ENCODE results near the gene MAP1S. TPM values are rescaled to one million over a fixed set of nuclear protein-coding genes. Genes with fewer than 3 reads are reported as not detected.

Gene MAP1S
- total and polyA plus RNA-seq, 2 of the 4 experiments (the other 2 are of a cell fraction) = 6.1 to 48.6 TPM

DNA sequence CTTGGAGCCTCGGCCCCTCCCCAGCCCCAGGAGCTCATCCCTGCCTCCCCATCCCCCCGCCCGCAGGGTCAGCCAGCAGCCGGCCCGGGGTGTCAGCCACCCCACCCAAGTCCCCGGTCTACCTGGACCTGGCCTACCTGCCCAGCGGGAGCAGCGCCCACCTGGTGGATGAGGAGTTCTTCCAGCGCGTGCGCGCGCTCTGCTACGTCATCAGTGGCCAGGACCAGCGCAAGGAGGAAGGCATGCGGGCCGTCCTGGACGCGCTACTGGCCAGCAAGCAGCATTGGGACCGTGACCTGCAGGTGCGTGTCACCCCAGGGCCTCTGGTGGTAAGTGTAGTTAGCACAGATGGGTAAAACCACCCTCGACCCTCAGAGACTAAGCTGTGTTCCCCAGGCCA lies 13.8 kb downstream of the MAP1S start:
- POLR2A ChIA-PET (ENCODE audit: unreplicated experiment) = no interaction called here
- WGBS, 2 experiments (ENCODE audit: extremely low coverage in 2 of 2, insufficient read length in 1 of 2) = 98% methylated on average over 12 of the region's 22 CpGs; no CpG with 5 or more reads in 1 of the 2 experiments
- H3K27ac ChIP-seq (ENCODE audit: insufficient read depth, low read length) = no peak overlapping the region

More for the DNA sequence above, 13.8 kb downstream of the MAP1S start:
- BruUV-seq (replicated peaks) = no TSS peak
- Histone ChIP-seq H2BK15ac (ENCODE audit: low read depth, low read length) (no peak overlapping the region), H3K9me1 (ENCODE audit: insufficient read depth, low read length) (peaks cover 2% of the 10 kb centered on the region; the same call in 1 of the 2 replicates), H3K4me1 (ENCODE audit: control insufficient read depth, insufficient read depth, low read length) (peaks cover 2% of the 10 kb centered on the region; the same call in 1 of the 2 replicates), H2AK5ac (ENCODE audit: low read depth, low read length) (no peak overlapping the region), H3K9ac (ENCODE audit: low read depth, low read length) (no peak overlapping the region), H3K36me3 (ENCODE audit: control insufficient read depth, insufficient read depth, low read length) (peaks cover 50% of the 10 kb centered on the region), H3K56ac (ENCODE audit: extremely low read depth, insufficient read depth, low read length) (no peak overlapping the region), H3K4ac (ENCODE audit: low read depth, low read length) (no peak overlapping the region), H3K14ac (replicated peaks; ENCODE audit: low read depth, low read length) (no peak overlapping the region), H3K9me3 (ENCODE audit: control insufficient read depth, insufficient read depth, low read length) (peaks cover 2% of the 10 kb centered on the region; the same call in 1 of the 2 replicates), H2AK9ac (replicated peaks; ENCODE audit: low read depth, low read length, poor library complexity) (no peak overlapping the region), H4K5ac (ENCODE audit: low read depth, low read length) (no peak overlapping the region), H4K91ac (ENCODE audit: insufficient read depth, low read depth, low read length) (no peak overlapping the region), H2AFZ (replicated peaks; ENCODE audit: low read length, poor library complexity) (no peak overlapping the region), H3K18ac (ENCODE audit: low read depth, low read length) (no peak overlapping the region), H3K79me1 (ENCODE audit: low read depth in 1 of 2, low read length in 2 of 2) (peaks cover 12 to 46% of the 10 kb centered on the region in 2 experiments), H2BK120ac (ENCODE audit: low read depth, low read length) (no peak overlapping the region), H4K8ac (ENCODE audit: low read depth in 2 of 2, low read length in 2 of 2) (no peak overlapping the region), H2BK5ac (ENCODE audit: low read depth, low read length, poor library complexity, severe bottlenecking) (no peak overlapping the region), H3K4me2 (ENCODE audit: low read depth, low read length) (no peak overlapping the region), H2BK20ac (ENCODE audit: low read depth, low read length) (no peak overlapping the region), H3K27me3 (ENCODE audit: control insufficient read depth, insufficient read depth, low read length) (no peaks in the 10 kb centered on the region), H4K20me1 (ENCODE audit: insufficient read depth, low read length) (peaks cover 44% of the 10 kb centered on the region), H3K23ac (ENCODE audit: low read depth, low read length) (no peak overlapping the region), H3K4me3 (ENCODE audit: insufficient read depth, low read depth, low read length) (no peak overlapping the region)
- TF ChIP-seq FOS (IDR thresholded peaks at IDR 0.05; ENCODE audit: low read depth, low read length) = no peak
- DNase-seq = no peak
- dilution Hi-C loops (cut with HindIII; ENCODE audit: low sequenced_read_pairs, unreplicated experiment) = no loop called here
- CTCF ChIA-PET = no interaction called here
- in situ Hi-C loops (cut with MboI; ENCODE audit: low sequenced_read_pairs) = no loop called here
- no peak for ATAC-seq (ENCODE audit: low read depth)
- intact Hi-C loops (cut with micrococcal nuclease) = no loop called here
